WTC11 (cell line): ENCODE measurements around the gene RGS19. TPM values are rescaled to one million over a fixed set of nuclear protein-coding genes. Genes with fewer than 3 reads are reported as not detected.
A peak's percentile ranks its signal among the peaks of the same experiment; 100 is the strongest.

ENCODE experiments used
- ATAC-seq: fragments of 200-7000 bp; cut with Tn5 transposase; 2 replicates; pipeline ENCODE4 v1.10.0; 2021; ENCODE audit warnings: mild to moderate bottlenecking, moderate library complexity
- CTCF ChIA-PET: fragments of 300-600 bp; sonication (Branson Sonifier 250); formaldehyde crosslinking; loops from one replicate; lab custom pipeline; 2021; ENCODE audit warnings: antibody characterized with exemption; lab: Charles Lee
- POLR2A ChIA-PET: fragments of 350-600 bp; sonication (Branson Sonifier 250); formaldehyde crosslinking; loops from one replicate; lab custom pipeline; 2021; ENCODE audit warnings: antibody characterized with exemption; lab: Charles Lee
- DNase-seq: peaks from one replicate; pipeline ENCODE4 v3.0.0; 2021; ENCODE audit warnings: low spot score
- H3K27ac Mint-ChIP-seq: 2 replicates; pipeline ENCODE4 v1.8.0; 2021; ENCODE audit warnings: mixed read lengths
- H3K27me3 Mint-ChIP-seq: 2 replicates; pipeline ENCODE4 v1.8.0; 2021; ENCODE audit warnings: low read depth, mild to moderate bottlenecking, moderate library complexity, mixed read lengths
- H3K36me3 Mint-ChIP-seq: 2 replicates; pipeline ENCODE4 v1.8.0; 2021; ENCODE audit warnings: mixed read lengths
- H3K4me1 Mint-ChIP-seq: 2 replicates; pipeline ENCODE4 v1.8.0; 2022; ENCODE audit warnings: mixed read lengths
- H3K4me3 Mint-ChIP-seq: 2 replicates; pipeline ENCODE4 v1.8.0; 2021; ENCODE audit warnings: mild to moderate bottlenecking, moderate library complexity, mixed read lengths
- H3K9me3 Mint-ChIP-seq: 2 replicates; pipeline ENCODE4 v1.8.0; 2021; ENCODE audit warnings: mixed read lengths
- AR ChIP-seq: fragments of 250-450 bp; sonication (Bioruptor Pico); IDR thresholded peaks from 2 replicates; pipeline ENCODE4 v1.9.0; 2021; ENCODE audit warnings: mild to moderate bottlenecking
- ARID4B ChIP-seq: sonication (generic); formaldehyde crosslinking; IDR thresholded peaks from 2 replicates; pipeline ENCODE4 v1.8.0; 2023; ENCODE audit warnings: missing genetic modification reagents, mild to moderate bottlenecking, borderline replicate concordance
- ATF3 ChIP-seq: sonication (generic); formaldehyde crosslinking; conservative IDR thresholded peaks from 2 replicates; pipeline ENCODE4 v1.8.1; 2022; ENCODE audit warnings: mild to moderate bottlenecking, missing genetic modification reagents
- ATF6 ChIP-seq: sonication (generic); formaldehyde crosslinking; IDR thresholded peaks from 2 replicates; pipeline ENCODE4 v1.8.1; 2023; ENCODE audit warnings: mild to moderate bottlenecking, missing genetic modification reagents
- CREB1 ChIP-seq: sonication (generic); formaldehyde crosslinking; IDR thresholded peaks from 2 replicates; pipeline ENCODE4 v1.8.0; 2023; ENCODE audit warnings: mild to moderate bottlenecking, missing genetic modification reagents
- CREM ChIP-seq: sonication (generic); formaldehyde crosslinking; IDR thresholded peaks from 2 replicates; pipeline ENCODE4 v1.8.1; 2022; ENCODE audit warnings: mild to moderate bottlenecking, missing genetic modification reagents, moderate library complexity
- E2F5 ChIP-seq: sonication (generic); formaldehyde crosslinking; IDR thresholded peaks from 2 replicates; pipeline ENCODE4 v1.8.1; 2022; ENCODE audit warnings: mild to moderate bottlenecking, moderate library complexity, missing genetic modification reagents
- ELF4 ChIP-seq: sonication (generic); formaldehyde crosslinking; IDR thresholded peaks from 2 replicates; pipeline ENCODE4 v1.8.1; 2022; ENCODE audit warnings: low read depth, mild to moderate bottlenecking, moderate library complexity, missing genetic modification reagents
- GRHL2 ChIP-seq: fragments of 250-450 bp; sonication (Bioruptor Pico); IDR thresholded peaks from 2 replicates; pipeline ENCODE4 v1.8.0; 2022; ENCODE audit warnings: mild to moderate bottlenecking, moderate library complexity; ENCODE audit not compliant: insufficient replicate concordance, severe bottlenecking
- HMGXB4 ChIP-seq: sonication (generic); formaldehyde crosslinking; IDR thresholded peaks from 2 replicates; pipeline ENCODE4 v1.8.1; 2023; ENCODE audit warnings: mild to moderate bottlenecking, moderate library complexity, missing genetic modification reagents
- IRF2 ChIP-seq: sonication (generic); formaldehyde crosslinking; IDR thresholded peaks from 2 replicates; pipeline ENCODE4 v1.8.0; 2022; ENCODE audit warnings: low read depth, missing genetic modification reagents, borderline replicate concordance
- JUN ChIP-seq: sonication (generic); formaldehyde crosslinking; IDR thresholded peaks from 2 replicates; pipeline ENCODE4 v1.8.0; 2023; ENCODE audit warnings: mild to moderate bottlenecking, missing genetic modification reagents
- KAT7 ChIP-seq: sonication (generic); formaldehyde crosslinking; IDR thresholded peaks from 2 replicates; pipeline ENCODE4 v1.8.1; 2023; ENCODE audit warnings: missing genetic modification reagents, mild to moderate bottlenecking, borderline replicate concordance
- PRRX2 ChIP-seq: fragments of 250-450 bp; sonication (Bioruptor Pico); IDR thresholded peaks from 2 replicates; pipeline ENCODE4 v1.8.0; 2021; ENCODE audit warnings: mild to moderate bottlenecking
- SOX15 ChIP-seq: fragments of 250-450 bp; sonication (Bioruptor Pico); IDR thresholded peaks from 2 replicates; pipeline ENCODE4 v1.9.0; 2021; ENCODE audit warnings: mild to moderate bottlenecking
- TP53 ChIP-seq: sonication (generic); formaldehyde crosslinking; IDR thresholded peaks from 2 replicates; pipeline ENCODE4 v1.8.1; 2023; ENCODE audit warnings: mild to moderate bottlenecking, missing genetic modification reagents
- ZNF263 ChIP-seq: sonication (generic); formaldehyde crosslinking; IDR thresholded peaks from 2 replicates; pipeline ENCODE4 v1.8.1; 2022; ENCODE audit warnings: low read depth, mild to moderate bottlenecking, moderate library complexity, missing genetic modification reagents
- ZNF317 ChIP-seq: sonication (generic); formaldehyde crosslinking; IDR thresholded peaks from 2 replicates; pipeline ENCODE4 v1.8.1; 2023; ENCODE audit warnings: low read depth, mild to moderate bottlenecking, moderate library complexity, missing genetic modification reagents, borderline replicate concordance
- ZNF416 ChIP-seq: fragments of 250-450 bp; sonication (Bioruptor Pico); IDR thresholded peaks from 2 replicates; pipeline ENCODE4 v1.9.0; 2021; ENCODE audit warnings: mild to moderate bottlenecking, inconsistent platforms
- total RNA-seq: library from RNA; stranded (reverse); gene quantifications from 3 replicates; pipeline ENCODE4 v1.2.3, GENCODE V29; 2021

The RGS19 gene
- total RNA-seq, 1 experiment from 2014 or later = 13.8 TPM

GRCh38 chr20:64038565-64039292, 40.6 kb downstream of the RGS19 start (continued):
- TF ChIP-seq ATF6 = no peak
- no peak for TF ChIP-seq ATF3 (CRISPR knock-in tag)
- TF ChIP-seq SOX15 = no peak
- TF ChIP-seq KAT7 (CRISPR knock-in tag) = peak; percentile 62; the same call in 1 of the 2 replicates
- peak; percentile 62 for TF ChIP-seq ZNF263
- TF ChIP-seq TP53 = 0 out of 2 replicates have a peak, but pooled peaks have one; percentile 24
- TF ChIP-seq HMGXB4 (CRISPR knock-in tag) = peak; percentile 80; the same call in 1 of the 2 replicates
- TF ChIP-seq IRF2 = no peak
- no peak for TF ChIP-seq CREB1
- no peak for TF ChIP-seq E2F5 (CRISPR knock-in tag)

- Mint-ChIP-seq H3K36me3 (peaks cover 5% of the 10 kb centered on the region; the same call in 1 of the 2 replicates), H3K4me3 (peak overlapping the region; percentile 63), H3K9me3 (no peaks in the 10 kb centered on the region), H3K4me1 (peaks cover 28% of the 10 kb centered on the region), H3K27me3 (peaks cover 38% of the 10 kb centered on the region), H3K27ac (no peak overlapping the region)
- ChIA-PET POLR2A (no interaction called here), CTCF (interaction anchor here (0.7 to 6.1 kb wide), 18 partner anchors 11 to 183 kb away, joined by 3 to 53 read pairs (median 6); partner anchors contain the start of genes LKAAEAR1, PRPF6, SAMD10 and TCEA2)
- ATAC-seq (peak; percentile 10), DNase-seq (no peak)
- no peak for TF ChIP-seq ATF6
- no peak for TF ChIP-seq JUN (CRISPR knock-in tag)
- no peak for TF ChIP-seq GRHL2 (CRISPR knock-in tag)
- TF ChIP-seq ZNF317 (CRISPR knock-in tag) = no peak
- no peak for TF ChIP-seq ZNF416 (CRISPR knock-in tag)
- no peak for TF ChIP-seq CREM (CRISPR knock-in tag)
- no peak for TF ChIP-seq ARID4B (CRISPR knock-in tag)
- no peak for TF ChIP-seq PRRX2 (CRISPR knock-in tag)
- TF ChIP-seq ELF4 (CRISPR knock-in tag) = no peak
- TF ChIP-seq AR (CRISPR knock-in tag) = no peak
- TF ChIP-seq ZNF263 = no peak
Observed at GRCh38 chr20:64038224-64038564, 41.1 kb downstream of the RGS19 start.
